Adrenal gland (tissue), 12 donors: Measurements from ENCODE around the gene MDFI. TPM values are rescaled to one million over a fixed set of nuclear protein-coding genes. Genes with fewer than 3 reads are reported as not detected.

Source experiments
- DNase-seq, 7 donors: peaks; one replicate each; pipeline ENCODE4 v3.0.0-alpha.2; 2019 to 2020
- H3K27ac ChIP-seq, 5 donors: fragments of 200-600 bp; sonication (generic) in 4 of 5; 1 replicate in 3 of 5; 2 replicates in 2 of 5; pipeline versions ENCODE4 v1.5.1 to v1.8.0; 2016 to 2020; ENCODE audit warnings: mild to moderate bottlenecking in 1 of 5
- H3K27me3 ChIP-seq: fragments of 200-600 bp; 2 replicates; pipeline ENCODE4 v1.8.0; 2021
- H3K36me3 ChIP-seq, 2 donors: fragments of 200-600 bp; replicated peaks in 1 of 2; 1 replicate in 1 of 2; 2 replicates in 1 of 2; pipeline versions ENCODE4 v1.5.1 to v1.8.0; 2018 to 2022
- H3K4me1 ChIP-seq, 2 donors: fragments of 200-600 bp; replicated peaks in 1 of 2; 1 replicate in 1 of 2; 2 replicates in 1 of 2; pipeline versions ENCODE4 v1.5.1 to v1.8.0; 2018 to 2021
- H3K4me3 ChIP-seq, 4 donors: fragments of 200-600 bp; sonication (generic) in 3 of 4; one replicate each; pipeline ENCODE4 v1.5.1; 2016 to 2018
- H3K9me3 ChIP-seq, 3 donors: fragments of 200-600 bp; sonication (generic) in 1 of 3; replicated peaks in 1 of 3; 1 replicate in 2 of 3; 2 replicates in 1 of 3; pipeline versions ENCODE4 v1.5.1 to v1.8.0; 2016 to 2021
- POLR2A ChIP-seq, 2 donors: fragments of 450-650 bp; IDR thresholded peaks; one replicate each; pipeline ENCODE4 v1.6.1; 2017; ENCODE audit warnings: antibody characterized with exemption in 2 of 2, mild to moderate bottlenecking in 2 of 2, moderate library complexity in 1 of 2
- WGBS, 4 donors: extraction: QIAGEN DNeasy Blood & Tissue Kit in 2 of 4; methylation state at CpG; one replicate each; pipeline versions ENCODE4 v1.1.5 to v1.1.7; 2013 to 2017; 5-methylcytosine and 5-hydroxymethylcytosine counted together
- intact Hi-C, 2 donors: fragments of 100-400 bp; cut with DNase I; formaldehyde crosslinking; loops; one replicate each; pipeline versions ENCODE4 v1.14.1 to v1.15.0; 2022 to 2023
- polyA plus RNA-seq, 3 donors: library from polyadenylated mRNA; stranded (reverse); fragments of 200-250 nt in 2 of 3; fragments of 350-450 nt in 1 of 3; fragmentation: Illumina TruSeq in 1 of 3; extraction: RNeasy Lipid Tissue Mini Kit (QIAGEN cat#74804) in 1 of 3; gene quantifications; one replicate each; pipeline ENCODE4 v1.2.3, GENCODE V29; 2013 to 2014
- total RNA-seq, 9 donors: library from RNA; depleted of rRNA in 4 of 9; stranded (reverse); fragments of >200 nt in 4 of 9; fragments of 120-200 nt in 1 of 9; fragmentation: NEBNext Ultra II Directional in 1 of 9; extraction: Animal tissue kit (Norgen Biotek cat#: 25700) in 1 of 9; gene quantifications; one replicate each; pipeline versions ENCODE4 v1.1.0 to v1.2.4, GENCODE V29; 2013 to 2023
- TF ChIP-seq, protein P1 (sequence below), 6 experiments: fragments of 450-650 bp in 4 of 6; fragments of 200-600 bp in 2 of 6; sonication (generic) in 1 of 6; IDR thresholded peaks; 1 replicate in 5 of 6; 2 replicates in 1 of 6; pipeline versions ENCODE4 v1.5.1 to v1.8.0; 2016 to 2021; ENCODE audit warnings: antibody characterized with exemption in 6 of 6, mild to moderate bottlenecking in 2 of 6, moderate library complexity in 1 of 6
- donor health status: healthy with polysubstance abuse.
- donor health status: Bipolar disorder and iron deficiency.
- donor health status: DM: yes; HTN: yes; CAD: no.
- donor health status: DM: no; HTN: no; CAD: no.
- donor health status: DM: no; HTN: no; CAD: no.
- donor health status: DM: yes; HTN: yes; CAD: no.

Gene MDFI
- total and polyA plus RNA-seq, 12 donors: 0.44 to 26.6 (median 11.7) TPM

DNA sequence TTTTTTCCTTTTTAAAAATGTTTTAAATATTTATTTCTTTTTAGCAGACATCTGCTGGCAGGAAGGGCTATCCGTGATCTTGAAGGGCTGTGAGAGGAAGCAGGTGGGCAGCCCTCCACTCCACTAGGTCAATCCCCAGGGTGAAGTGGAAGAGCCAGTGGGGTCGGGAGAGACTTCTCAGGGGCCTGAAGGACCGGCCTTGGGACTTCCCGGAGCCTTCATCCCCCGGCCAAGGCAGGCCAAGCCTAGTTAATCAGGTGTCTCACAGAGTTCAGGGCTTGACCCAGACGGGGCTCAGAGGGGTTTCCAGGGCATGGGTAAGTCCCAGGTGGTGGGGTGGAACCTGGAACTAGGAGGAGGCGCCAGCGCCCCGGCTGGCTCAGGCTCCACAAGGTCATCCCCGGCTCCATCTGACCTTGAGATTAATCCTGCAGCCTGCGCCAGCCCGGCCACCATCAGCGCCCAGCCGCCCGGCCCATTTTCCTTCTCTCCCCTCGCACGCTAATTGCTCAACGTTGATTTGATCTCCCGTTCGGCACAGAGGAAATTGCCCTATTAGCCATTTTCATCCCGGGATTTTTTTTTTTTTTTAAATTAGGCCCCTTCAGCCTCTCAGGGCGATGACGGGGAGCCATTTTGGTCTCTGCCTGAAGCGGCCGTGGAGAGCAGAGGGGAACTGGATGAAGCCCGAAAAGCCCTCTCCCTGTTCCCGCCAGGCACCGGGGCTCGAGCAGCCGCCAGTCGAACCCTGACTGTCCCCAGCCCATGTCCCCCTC, 44.4 kb downstream of the MDFI start:
- intact Hi-C loops: loop anchor here (2.0 to 10.0 kb wide), 4 partner anchors 80 to 315 kb away; no protein-coding TSS in a partner anchor
- H3K27me3 ChIP-seq: no peaks in the 10 kb centered on the region
- WGBS, 4 donors: 23 to 31% (median 25%) methylated on average over 25 to 31 of the region's 31 CpGs
- DNase-seq: peak; percentile 56 to 75 (median 67)
- peak overlapping the region in 2 of 4 donors; percentile 27 to 60 for H3K4me3 ChIP-seq
- H3K27ac ChIP-seq: peak overlapping the region in 4 of 5 donors; percentile 63 to 85 (median 78)
- H3K4me1 ChIP-seq: peaks cover 15 to 22% of the 10 kb centered on the region in 2 donors
- no peaks in the 10 kb centered on the region for H3K9me3 ChIP-seq
- TF ChIP-seq, protein P1, sequence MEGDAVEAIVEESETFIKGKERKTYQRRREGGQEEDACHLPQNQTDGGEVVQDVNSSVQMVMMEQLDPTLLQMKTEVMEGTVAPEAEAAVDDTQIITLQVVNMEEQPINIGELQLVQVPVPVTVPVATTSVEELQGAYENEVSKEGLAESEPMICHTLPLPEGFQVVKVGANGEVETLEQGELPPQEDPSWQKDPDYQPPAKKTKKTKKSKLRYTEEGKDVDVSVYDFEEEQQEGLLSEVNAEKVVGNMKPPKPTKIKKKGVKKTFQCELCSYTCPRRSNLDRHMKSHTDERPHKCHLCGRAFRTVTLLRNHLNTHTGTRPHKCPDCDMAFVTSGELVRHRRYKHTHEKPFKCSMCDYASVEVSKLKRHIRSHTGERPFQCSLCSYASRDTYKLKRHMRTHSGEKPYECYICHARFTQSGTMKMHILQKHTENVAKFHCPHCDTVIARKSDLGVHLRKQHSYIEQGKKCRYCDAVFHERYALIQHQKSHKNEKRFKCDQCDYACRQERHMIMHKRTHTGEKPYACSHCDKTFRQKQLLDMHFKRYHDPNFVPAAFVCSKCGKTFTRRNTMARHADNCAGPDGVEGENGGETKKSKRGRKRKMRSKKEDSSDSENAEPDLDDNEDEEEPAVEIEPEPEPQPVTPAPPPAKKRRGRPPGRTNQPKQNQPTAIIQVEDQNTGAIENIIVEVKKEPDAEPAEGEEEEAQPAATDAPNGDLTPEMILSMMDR (IDR thresholded peaks at IDR 0.05): peak in 1 of 6 experiments; percentile 30
- no peak for TF ChIP-seq POLR2A (IDR thresholded peaks at IDR 0.05)
- peaks cover 0 to 28% of the 10 kb centered on the region in 2 donors for H3K36me3 ChIP-seq

DNA sequence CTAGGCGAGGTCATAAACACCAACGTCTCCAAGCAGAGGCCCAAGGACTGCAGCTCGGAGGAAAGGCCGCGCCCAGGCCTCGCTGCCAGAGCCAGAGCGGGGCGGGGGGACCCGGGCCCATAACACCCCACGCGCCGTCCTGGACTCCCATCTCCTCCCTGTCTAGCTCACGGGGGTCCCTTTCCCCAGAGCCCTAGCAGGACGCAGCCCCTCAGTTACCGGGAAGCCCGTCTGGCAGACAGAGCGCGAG, 44.9 kb downstream of the MDFI start:
- DNase-seq: peak in 1 of 7 donors; percentile 21
- peak overlapping the region in 2 of 4 donors; percentile 27 to 60 for H3K4me3 ChIP-seq
- peak overlapping the region in 4 of 5 donors; percentile 63 to 85 (median 78) for H3K27ac ChIP-seq
- TF ChIP-seq, protein P1 (IDR thresholded peaks at IDR 0.05): no peak
- no peak for TF ChIP-seq POLR2A (IDR thresholded peaks at IDR 0.05)
- no peaks in the 10 kb centered on the region for H3K27me3 ChIP-seq
- H3K36me3 ChIP-seq: peaks cover 0 to 31% of the 10 kb centered on the region in 2 donors
- peaks cover 15 to 27% of the 10 kb centered on the region in 2 donors for H3K4me1 ChIP-seq
- 6 to 10% (median 7%) methylated on average over 6 to 18 of the region's 18 CpGs; no CpG with 5 or more reads in 1 of the 4 donors for WGBS, 4 donors
- no peaks in the 10 kb centered on the region for H3K9me3 ChIP-seq
- intact Hi-C loops: loop anchor here (2.0 to 10.0 kb wide), 4 partner anchors 80 to 316 kb away; no protein-coding TSS in a partner anchor

DNA sequence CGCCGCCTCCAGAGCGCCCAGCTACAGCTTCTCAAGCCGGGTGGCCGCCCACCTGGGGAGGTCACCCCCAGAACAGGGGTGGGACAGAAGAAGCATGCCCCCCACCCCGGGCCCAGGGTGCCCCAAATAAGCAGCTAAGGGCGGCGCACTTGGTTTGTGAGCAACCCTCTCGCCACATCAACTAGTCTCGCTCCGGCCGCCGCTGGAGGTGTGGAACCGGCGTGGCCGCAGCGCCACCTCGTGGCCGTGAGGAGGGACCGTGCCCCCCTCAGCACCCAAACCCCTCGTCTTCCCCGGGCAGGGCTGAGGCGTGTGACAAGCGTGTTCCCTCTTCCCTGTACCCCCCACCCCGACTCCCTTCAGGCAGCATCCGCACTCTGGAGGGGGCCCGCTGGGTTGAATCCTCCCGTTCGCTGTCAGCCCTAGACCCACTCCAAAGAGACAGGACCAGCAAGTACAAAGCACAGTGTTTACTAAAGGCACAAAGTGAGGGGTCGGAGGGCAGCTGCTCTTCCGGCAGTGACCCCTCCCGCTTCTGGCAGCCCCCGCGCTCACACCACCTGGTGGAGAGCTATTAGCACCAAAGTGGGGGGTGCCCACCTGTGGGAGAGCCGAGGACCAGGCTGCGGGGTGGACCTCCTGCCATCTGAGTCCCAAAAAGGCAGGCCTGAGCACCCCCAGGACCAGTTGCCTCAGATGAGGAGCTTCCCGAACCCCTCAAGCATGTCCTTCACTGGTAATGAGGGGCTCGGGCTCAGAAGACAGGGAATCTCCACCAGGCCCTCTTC, 45.4 kb downstream of the MDFI start:
- peak overlapping the region in 2 of 4 donors; percentile 27 to 60 for H3K4me3 ChIP-seq
- no peaks in the 10 kb centered on the region for H3K9me3 ChIP-seq
- peak overlapping the region in 4 of 5 donors; percentile 63 to 85 (median 78) for H3K27ac ChIP-seq

More for the DNA sequence above, 45.4 kb downstream of the MDFI start:
- TF ChIP-seq POLR2A (IDR thresholded peaks at IDR 0.05): peak in 1 of 2 donors; percentile 24
- TF ChIP-seq, protein P1 (IDR thresholded peaks at IDR 0.05): peak; percentile 67 to 91 (median 86)
- peak; percentile 71 to 88 (median 83) for DNase-seq
- peaks cover 18 to 31% of the 10 kb centered on the region in 2 donors for H3K4me1 ChIP-seq
- 12 to 27% (median 15%) methylated on average over 3 to 38 of the region's 38 CpGs for WGBS, 4 donors
- intact Hi-C loops: loop anchor here (2.0 to 10.0 kb wide), 4 partner anchors 81 to 316 kb away; no protein-coding TSS in a partner anchor
- H3K27me3 ChIP-seq: no peaks in the 10 kb centered on the region
- peaks cover 0 to 31% of the 10 kb centered on the region in 2 donors for H3K36me3 ChIP-seq
